Measurements from ENCODE around the gene TMOD3.
A peak's percentile ranks its signal among the peaks of the same experiment; 100 is the strongest.

TMOD3 gene

DNA sequence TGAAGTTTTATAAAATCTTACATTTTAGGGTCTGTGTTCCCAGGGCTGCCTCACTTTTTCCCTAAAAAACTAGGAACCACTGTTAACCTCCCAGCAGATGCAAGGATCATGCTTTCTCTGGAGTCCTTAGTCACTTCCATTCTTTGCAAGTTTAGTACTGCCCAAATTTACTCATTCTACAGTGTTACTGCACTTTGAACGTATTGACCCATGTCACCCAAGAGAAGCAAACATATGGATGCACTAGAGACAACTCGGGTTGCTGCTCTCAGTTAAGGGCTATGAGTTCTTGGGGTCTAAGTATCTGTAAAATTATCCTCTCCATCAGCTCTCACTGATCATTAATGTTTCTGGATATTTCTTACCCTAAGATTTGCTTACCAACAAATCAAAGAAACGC is 83.1 kb downstream of the TMOD3 start:
- no peak for DNase-seq

DNA sequence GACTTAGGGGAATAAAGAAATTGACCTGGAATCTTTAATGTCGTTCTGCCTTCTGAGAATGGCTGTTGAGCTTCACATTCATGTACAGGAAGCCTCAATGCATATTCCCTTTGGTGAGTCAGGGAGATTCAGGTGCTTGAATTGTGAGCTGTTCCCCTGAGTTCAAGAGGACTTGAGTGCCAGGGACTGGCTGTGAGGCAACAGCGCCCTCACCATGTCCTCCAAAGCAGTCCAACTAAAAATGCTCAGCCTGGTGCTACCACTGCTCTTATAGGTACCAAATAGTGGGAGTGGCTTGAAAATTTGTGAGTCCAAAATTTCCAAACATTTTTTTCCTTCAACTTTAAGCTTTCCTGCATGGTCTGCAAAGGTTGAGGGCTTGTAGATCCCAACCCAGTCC is 88.0 kb downstream of the TMOD3 start:
- DNase-seq = no peak

DNA sequence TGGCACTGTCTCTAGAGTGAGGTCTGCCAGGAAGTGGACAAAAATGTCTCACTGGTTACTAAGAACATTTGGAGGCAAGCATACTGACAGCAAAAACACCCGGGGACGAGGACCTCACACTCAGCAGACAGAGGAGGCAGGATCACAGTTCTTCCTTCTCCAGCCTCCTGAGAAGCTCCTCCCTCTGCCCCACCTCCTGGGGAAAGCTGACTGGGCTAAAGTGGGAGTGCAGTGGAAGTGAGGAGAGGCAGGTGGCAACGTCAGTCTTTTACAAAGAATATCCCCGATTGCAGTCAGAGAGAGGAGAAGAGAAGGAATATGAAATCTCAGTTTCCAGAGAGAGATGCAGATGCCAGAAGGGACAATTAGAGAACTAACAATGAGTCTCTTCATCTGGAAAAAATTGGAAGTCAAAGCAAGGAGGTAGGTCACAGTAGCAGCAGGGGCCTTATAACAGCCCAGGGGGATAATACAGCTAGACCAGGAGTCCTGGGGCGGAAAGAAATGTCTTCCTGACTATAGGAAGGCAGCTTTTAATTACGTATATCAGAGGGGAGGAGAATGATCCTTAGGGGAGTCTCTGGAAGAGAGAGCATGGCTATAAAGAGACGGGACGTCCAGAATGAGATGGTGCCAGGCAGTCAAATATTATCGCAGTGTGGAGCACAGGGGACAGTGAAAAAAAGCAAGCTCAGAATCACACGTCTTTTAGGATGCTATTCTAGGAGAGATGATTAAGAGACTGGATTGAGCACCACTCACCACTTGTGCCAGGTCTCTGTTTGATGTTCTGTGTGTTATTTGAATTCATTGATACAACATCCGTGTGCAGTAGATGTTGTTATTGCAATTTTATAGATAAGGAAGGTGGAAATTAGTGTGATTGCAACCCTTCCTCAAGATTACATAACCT is 95.0 kb downstream of the TMOD3 start:
- peak in 1 of 2 donors; percentile 2 for DNase-seq

DNA sequence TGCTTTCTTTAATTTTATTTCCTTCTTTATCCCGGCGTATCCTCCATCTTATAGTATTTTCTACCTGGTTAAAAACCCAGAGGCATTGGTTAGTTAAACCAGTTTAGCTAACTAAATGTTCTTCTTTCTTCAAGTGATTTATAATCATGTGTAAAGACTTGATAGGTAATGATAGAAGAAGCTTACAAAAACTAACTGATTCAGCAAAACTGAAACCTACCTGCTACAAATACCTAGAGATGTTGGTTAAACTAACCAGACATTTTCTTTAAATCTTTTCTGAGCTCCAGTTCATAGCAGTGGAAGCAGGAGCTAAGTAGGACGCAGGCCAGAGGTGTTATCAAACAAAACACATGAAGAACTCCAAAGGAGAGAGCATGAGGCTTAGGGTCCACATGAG is 97.4 kb downstream of the TMOD3 start:
- no peak for DNase-seq

DNA sequence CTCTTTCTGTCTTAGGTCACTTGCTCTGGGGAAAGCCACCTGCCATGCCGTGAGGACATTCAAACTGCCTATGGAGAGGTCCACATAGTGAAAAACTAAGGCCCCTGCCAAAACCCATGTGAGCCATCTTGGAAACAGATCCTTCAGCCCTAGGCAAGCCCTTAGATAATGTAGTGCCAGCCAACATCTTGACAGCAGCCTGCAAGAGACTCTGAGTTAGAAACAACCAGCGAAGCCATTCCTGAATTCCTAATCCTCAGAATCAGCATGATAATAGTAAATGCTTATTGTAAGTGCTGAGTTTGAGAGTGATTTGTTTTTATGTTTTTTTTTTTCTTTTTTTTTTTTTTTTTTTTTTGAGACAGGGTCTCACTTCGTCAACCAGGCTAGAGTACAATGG is 101.6 kb downstream of the TMOD3 start:
- no peak for DNase-seq

DNA sequence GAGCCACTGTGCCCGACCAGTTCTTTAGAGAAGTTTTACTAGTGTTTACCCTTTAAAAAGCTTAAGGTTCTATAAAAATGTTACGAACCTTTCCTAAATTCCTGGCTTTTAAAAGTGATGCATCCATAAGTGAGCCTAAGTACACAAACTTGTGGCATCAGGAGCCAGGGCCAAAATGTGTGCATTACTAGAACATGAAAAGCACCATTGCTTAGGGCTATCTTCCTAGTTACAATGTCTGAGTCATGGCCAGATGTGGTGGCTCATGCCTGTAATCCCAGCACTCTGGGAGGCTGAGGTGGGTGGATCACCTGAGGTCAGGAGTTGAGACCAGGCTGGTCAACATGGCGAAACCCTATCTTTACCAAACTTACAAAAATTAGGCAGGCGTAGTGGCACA is 102.2 kb downstream of the TMOD3 start:
- no peak for DNase-seq

DNA sequence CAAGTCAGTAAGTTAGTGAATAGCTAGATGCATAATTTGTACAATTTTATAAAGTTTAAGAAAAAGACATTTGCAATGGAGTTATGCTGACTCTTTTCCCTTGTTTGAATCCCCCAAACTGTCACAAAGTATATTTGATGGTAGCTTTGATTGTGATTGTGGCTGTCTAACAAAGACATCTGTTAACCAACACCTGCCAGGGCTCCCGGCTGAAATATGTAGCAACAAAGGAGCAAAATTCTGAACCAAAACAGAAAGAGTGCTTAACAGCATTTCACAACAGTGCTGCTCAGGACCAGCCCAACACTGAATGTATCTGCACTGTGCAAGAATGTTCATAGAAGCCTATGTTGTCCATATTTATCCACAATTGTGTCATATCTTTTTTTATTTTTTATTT is 102.7 kb downstream of the TMOD3 start:
- no peak for DNase-seq

DNA sequence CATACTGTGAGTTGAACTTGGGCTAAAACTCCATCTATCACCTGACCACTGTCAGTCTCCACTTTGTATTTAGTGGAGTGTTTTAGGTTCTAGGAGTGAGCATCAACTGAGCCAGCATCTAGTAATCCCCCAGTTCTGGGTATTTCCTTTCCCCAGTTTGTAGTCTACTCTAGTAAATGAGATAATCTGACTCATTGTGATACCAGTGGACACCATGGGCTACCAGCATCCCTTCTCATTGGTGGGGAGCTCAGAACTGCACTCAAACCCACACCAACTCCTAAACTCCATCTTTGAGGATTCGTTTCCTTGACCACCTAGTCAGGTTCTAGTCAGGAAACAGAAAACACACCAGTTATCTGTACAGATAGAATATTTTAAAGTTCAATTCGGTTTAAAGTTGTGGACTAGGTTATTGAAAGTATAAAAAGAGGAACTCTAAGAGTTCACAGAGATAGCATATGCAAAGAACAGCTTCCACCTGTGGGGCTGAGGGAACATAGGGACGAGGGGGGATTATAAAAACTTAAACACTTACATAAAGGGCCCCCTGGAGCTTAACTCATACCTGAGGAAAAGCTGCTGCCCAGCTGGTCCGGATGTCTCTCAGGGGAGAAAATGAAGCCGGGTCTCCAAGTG is 106.1 kb downstream of the TMOD3 start:
- DNase-seq = no peak

DNA sequence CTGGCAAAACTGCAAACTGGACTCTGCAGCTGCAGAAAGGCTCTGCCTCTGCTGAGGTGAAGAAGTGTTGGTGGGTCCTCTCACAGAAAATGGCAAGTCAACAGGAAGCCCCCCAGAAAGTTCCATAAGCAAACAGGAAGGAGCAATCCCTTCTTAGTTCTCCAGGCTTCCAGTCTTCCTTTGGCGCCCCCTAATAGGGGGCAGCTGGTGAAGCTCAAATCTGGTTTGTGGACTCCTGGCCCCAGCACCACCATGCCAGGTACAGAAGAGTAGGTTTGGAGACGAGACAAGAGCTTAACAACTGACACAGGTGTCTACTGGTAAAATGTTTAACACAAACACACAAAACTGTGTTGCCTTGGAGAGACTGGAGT is 106.6 kb downstream of the TMOD3 start:
- DNase-seq = no peak

DNA sequence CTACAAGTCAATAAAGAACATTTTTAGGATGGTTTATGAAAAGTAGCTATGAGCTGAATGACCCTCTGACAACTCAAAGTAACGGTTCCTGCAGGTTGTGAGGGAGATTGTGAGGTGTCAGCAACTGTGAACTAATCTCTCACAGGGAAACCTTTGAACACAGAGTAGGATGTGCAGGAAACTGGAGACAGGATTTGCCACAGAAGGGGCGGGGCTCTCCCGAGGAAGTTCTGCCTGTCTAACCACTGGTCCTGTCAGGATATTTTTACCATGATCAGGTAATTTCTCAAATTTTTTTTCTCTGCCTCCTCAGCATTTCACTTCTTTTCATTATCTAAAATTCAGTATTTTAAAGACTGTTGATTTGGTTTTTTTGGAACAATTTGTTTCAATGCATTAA is 108.8 kb downstream of the TMOD3 start:
- no peak for DNase-seq

DNA sequence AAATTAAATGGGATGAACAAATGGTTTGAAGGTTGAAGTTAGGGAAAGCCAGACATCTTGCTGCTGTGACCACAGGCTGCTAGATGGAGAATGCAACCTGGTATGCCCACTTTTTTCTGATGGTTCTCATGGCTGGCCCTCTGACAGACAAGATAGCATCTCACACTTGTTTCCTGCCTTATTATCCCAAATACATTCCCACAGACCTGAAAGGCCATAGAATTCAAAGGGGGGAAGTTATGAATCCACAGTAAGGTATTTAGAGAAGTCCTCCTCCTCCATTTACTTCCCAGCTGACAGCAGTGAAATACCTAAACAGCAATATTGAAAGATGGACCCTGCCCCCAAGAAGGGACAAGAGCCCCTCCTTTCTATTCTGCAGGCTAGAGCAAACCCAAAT is 109.8 kb downstream of the TMOD3 start:
- no peak for DNase-seq

DNA sequence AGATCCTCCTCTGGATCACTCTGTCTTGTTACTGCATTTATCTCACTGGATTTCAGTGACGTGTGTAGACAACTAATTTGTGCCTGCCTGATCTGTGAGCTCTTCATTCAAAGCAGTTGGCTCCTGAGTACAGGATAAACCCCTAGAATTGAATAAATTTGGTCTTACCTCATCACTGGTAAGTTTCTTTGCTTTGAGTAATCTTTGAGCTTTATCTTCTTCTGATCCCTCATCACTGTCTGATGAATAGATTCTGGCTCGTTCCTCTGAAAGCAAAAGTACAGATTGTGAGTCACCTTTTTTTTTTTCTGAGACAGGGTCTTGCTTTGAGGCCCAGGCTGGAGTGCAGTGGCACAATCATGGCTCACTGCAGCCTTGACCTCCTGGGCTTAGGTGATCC is 117.7 kb downstream of the TMOD3 start:
- no peak for DNase-seq

DNA sequence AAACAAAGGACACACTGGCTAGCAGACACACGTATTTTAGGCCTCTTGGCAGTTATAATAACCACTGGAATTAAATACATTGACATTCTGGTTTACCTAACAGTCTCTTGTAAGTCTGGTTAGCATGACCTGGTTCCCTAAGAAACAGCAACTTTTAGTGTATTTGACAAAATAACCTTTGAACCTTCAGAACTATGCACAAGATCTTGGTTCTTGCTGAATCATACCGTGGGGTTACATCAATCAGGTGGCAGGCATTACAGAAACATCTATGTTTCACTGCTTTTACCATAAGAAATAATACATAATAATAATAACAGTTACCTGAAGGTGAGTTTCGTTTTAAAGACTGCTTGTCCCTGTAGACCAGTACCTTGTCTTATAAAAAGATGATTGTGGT is 123.4 kb downstream of the TMOD3 start:
- DNase-seq = no peak

DNA sequence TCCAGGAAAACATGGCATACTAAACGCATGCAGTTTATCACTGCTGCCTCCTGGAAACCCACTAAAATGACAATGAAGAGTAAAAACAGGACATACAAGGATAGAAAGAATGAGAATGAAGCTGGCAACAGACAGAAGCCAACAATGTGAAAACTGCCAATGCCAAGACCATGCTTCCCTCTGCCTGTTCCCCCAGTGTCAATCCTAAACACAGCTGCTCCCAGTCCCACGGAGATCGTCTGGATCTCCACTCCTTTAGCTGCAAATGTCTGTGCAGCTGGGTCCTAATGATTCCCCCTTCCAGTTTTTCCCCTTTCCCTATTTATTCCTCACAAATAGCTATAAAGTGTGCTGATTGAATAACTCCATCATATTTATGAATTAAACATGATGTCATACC is 126.1 kb downstream of the TMOD3 start:
- no peak for DNase-seq

Data from hippocampal formation (tissue), 2 donors.